K562 treated with DMSO at 1 percent for 12 hours (cell line): ENCODE data around the gene MSTO1. TPM values are rescaled to one million over a fixed set of nuclear protein-coding genes. Genes with fewer than 3 reads are reported as not detected.

Experiments
- total RNA-seq: library from RNA; unstranded; fragments of 300-600 nt; gene quantifications from 2 replicates; pipeline ENCODE4 v1.2.3, GENCODE V29; 2022; ENCODE audit not compliant: insufficient read depth

The MSTO1 gene
- total RNA-seq, result 16.3 and 34.4 TPM in 2 replicates

DNA sequence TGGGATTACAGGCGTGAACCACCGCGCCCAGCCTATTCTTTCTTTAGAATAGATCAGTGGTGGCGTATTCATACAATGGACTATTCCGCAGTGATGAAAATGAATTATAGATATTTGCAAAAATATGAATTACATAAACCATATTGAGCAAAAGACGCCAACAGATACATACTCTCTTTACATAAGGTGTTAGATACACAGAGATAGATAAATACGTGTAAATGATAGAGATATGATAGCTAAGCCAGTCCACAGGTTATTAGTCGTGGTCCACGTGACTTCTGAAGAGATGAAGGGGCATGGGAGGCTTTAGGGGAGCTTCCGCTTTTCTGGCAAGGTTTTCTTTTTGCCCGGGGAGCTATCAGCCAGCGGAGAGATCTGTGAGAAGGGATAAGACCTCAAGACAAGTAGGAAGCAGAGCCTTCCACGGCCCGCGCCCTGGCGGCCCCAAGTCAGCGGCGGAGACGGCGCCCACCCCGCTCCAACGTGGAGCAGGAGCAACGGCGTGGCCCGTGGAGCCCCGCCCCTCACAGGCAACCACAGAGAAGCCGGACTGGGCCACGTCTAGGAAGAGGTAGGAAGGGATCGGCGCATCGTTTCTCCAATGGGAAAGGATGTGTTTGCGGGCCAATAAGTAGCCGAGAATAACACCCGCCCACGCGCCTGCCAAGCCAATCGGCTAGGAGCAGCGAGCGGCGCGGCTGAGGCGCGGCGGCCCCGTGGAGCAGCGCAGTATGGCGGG lies at the start of gene MSTO1:
Gene MSTO1 (plus strand): TSS at position 704 of the 742 bp plus-strand sequence. CDS start 31 bp downstream, at position 735.

DNA sequence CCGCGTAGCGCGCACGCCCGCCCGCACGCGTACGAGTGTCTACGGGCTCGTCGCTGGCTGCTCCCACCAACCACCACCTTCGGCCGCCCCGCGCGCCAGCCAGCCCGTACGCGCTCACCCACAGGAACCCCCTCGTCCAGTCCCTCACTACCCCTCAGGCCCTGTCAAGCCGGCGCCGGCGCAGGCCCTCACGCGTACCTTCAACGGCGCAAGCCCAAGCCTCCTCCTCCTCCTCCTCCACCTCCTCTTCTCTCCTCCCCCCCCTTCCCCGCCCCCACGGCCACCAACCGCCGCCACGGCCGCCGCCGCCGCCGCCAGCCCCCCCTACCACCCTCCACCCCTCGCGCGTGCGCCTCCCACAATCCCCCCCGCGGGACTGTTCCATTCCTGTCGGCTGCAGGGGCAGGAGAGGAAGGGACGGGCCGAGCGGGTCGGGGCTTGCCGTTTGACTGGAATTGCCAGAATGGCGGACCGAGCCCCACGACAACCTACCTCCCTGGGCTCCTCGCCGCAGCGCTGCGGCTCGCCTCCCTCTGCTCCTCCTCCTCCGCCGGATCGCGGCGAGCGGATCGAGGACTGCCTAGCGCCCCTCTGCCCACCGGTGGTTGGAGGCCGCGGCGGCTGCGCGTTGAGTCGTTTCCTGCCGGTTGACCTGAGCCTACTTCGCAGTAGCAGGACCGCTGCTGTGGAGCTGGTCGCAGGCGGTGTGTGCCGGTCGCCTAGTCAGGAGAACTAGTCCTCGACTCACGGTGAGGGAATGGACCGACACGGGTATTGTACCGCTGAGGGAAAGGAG lies 47.2 kb upstream of the MSTO1 start, which contains the start of gene ASH1L:
Gene ASH1L (minus strand): TSS at position 223 of the 796 bp plus-strand sequence. CDS start 41,284 bp downstream, outside the sequence.

Other genes with a start within 250 kb of the MSTO1 start
- gene ASH1L, start 47.4 kb upstream of the MSTO1 start, total RNA-seq, result 2.9 and 13.2 TPM in 2 replicates
- 31.7 and 65.6 TPM in 2 replicates for gene YY1AP1, start 78.6 kb downstream of the MSTO1 start, total RNA-seq
- 94.6 and 150 TPM in 2 replicates for gene DAP3, start 78.9 kb downstream of the MSTO1 start, total RNA-seq
- gene GON4L, start 247.0 kb downstream of the MSTO1 start, total RNA-seq, result 7.9 and 24.9 TPM in 2 replicates
- 0.19 and 0.68 TPM in 2 replicates for gene SYT11, start 249.3 kb downstream of the MSTO1 start, total RNA-seq